NCI-H128 (cell line): Measurements from ENCODE around the gene RPS5.
"Not testable (repeated sequence)": the region's sequence is repeated elsewhere in the genome, so short reads cannot be mapped to it uniquely, and the experiment has no call there.

Experiments used
- DNase-seq: peaks from one replicate; lab custom pipeline; 2025; ENCODE audit not compliant: unreplicated experiment; lab: John Stamatoyannopoulos, UW

The RPS5 gene

GRCh38 chr19:58386576-58387337 is at the start of gene RPS5:
RPS5 (plus strand) TSS chr19:58387269; CDS start chr19:58388138, 869 bp downstream.
- peak; percentile 97 for DNase-seq

GRCh38 chr19:58338336-58338735 is 48.7 kb upstream of the RPS5 start:
- no peak for DNase-seq

- DNase-seq, result no peak
These were observed 48.1 kb upstream of the RPS5 start for GRCh38 chr19:58338825-58339558.

GRCh38 chr19:58345558-58345957 is 41.5 kb upstream of the RPS5 start:
- DNase-seq, result no peak

GRCh38 chr19:58346961-58347929 is 39.8 kb upstream of the RPS5 start:
- peak; percentile 61 for DNase-seq

- DNase-seq, result not testable (repeated sequence)
These were observed 39.0 kb upstream of the RPS5 start for GRCh38 chr19:58348080-58348479.

GRCh38 chr19:58349590-58349989 is 37.5 kb upstream of the RPS5 start:
- DNase-seq, result no peak

GRCh38 chr19:58350001-58350861 is 36.8 kb upstream of the RPS5 start:
- DNase-seq, result no peak

GRCh38 chr19:58350871-58351557 is 36.1 kb upstream of the RPS5 start:
- no peak for DNase-seq

GRCh38 chr19:58351558-58351878 is 35.6 kb upstream of the RPS5 start:
- DNase-seq, result no peak

GRCh38 chr19:58351990-58352755 is 34.9 kb upstream of the RPS5 start:
- no peak for DNase-seq

- DNase-seq, result no peak
These were observed 34.1 kb upstream of the RPS5 start, which contains the start of gene A1BG for GRCh38 chr19:58352760-58353671. A1BG (minus strand) TSS chr19:58353492; CDS start chr19:58353437, 55 bp downstream.

GRCh38 chr19:58353717-58354477 is 33.2 kb upstream of the RPS5 start:
- no peak for DNase-seq

- DNase-seq, result no peak
These were observed 32.5 kb upstream of the RPS5 start for GRCh38 chr19:58354478-58355030.

- DNase-seq, result no peak
These were observed 31.8 kb upstream of the RPS5 start for GRCh38 chr19:58355215-58355796.

GRCh38 chr19:58355908-58356765 is 30.9 kb upstream of the RPS5 start:
- DNase-seq, result no peak
